ENCODE data around the gene SLC6A19.

SLC6A19 gene

DNA sequence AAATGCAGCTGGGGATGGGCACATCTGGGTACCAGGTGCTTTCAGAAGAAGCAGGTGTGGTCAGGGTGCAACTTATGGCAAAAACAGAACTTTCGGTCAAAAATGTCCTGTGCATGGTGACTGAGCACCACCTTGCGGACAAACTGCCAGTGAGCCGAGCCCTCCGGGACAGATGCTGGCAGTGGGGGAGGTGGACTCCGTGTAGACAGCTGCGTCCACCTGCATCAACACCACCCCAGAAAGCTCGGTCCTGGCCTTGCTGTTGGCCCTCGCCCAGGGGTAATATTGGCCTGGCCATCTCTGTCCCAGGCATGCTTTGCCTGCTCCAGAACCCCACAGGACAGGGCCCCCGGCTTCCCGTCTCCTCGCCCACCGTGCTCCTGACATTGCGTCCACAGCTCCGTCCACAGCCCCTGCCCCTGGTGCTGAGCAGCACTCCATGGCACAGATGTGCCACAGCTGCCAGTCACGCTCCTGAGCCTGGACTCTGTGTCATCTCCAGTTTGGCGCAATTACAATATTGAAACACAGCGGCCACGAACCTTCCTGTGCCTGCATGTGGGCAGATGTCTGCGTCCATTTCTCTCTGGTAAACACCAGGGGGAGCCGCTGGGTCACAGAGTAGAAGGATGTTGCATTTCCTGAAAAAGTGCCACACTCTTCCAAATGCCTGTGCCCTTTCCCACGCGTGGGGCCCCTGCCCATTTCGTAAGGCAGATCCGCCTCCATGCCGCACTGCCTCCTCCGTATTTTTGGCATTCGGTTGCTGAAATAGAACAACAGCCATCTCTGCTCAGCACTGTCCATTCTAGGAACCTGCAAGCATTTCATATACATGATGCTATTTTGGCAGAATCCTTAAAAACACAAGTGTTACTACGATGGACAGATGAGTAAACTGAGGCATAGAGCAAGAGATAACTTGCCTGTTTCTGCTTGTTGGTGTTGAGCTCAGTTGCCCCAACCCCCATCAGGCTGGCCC, 33.4 kb upstream of the SLC6A19 start:
- Histone ChIP-seq H3K27ac (peak overlapping the region; percentile 79), H3K27me3 (ENCODE audit: insufficient read depth, low read depth) (no peaks in the 10 kb centered on the region), H3K4me1 (ENCODE audit: low read depth, poor library complexity, severe bottlenecking) (peaks cover 24% of the 10 kb centered on the region), H3K79me2 (ENCODE audit: insufficient read depth, low read depth) (no peaks in the 10 kb centered on the region), H3K36me3 (ENCODE audit: insufficient read depth) (no peaks in the 10 kb centered on the region), H3K4me3 (IDR thresholded peaks at IDR 0.05; ENCODE audit: insufficient read depth, low read depth, low read length) (no peak overlapping the region), H2AFZ (ENCODE audit: low read depth) (peak overlapping the region; percentile 93), H3K9ac (peak overlapping the region; percentile 62), H4K20me1 (ENCODE audit: insufficient read depth) (no peaks in the 10 kb centered on the region), H3K4me2 (peak overlapping the region; percentile 92)
- TF ChIP-seq, protein P1, sequence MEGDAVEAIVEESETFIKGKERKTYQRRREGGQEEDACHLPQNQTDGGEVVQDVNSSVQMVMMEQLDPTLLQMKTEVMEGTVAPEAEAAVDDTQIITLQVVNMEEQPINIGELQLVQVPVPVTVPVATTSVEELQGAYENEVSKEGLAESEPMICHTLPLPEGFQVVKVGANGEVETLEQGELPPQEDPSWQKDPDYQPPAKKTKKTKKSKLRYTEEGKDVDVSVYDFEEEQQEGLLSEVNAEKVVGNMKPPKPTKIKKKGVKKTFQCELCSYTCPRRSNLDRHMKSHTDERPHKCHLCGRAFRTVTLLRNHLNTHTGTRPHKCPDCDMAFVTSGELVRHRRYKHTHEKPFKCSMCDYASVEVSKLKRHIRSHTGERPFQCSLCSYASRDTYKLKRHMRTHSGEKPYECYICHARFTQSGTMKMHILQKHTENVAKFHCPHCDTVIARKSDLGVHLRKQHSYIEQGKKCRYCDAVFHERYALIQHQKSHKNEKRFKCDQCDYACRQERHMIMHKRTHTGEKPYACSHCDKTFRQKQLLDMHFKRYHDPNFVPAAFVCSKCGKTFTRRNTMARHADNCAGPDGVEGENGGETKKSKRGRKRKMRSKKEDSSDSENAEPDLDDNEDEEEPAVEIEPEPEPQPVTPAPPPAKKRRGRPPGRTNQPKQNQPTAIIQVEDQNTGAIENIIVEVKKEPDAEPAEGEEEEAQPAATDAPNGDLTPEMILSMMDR (conservative IDR thresholded peaks at IDR 0.05; ENCODE audit: low read depth, low read length), result peak; percentile 93

DNA sequence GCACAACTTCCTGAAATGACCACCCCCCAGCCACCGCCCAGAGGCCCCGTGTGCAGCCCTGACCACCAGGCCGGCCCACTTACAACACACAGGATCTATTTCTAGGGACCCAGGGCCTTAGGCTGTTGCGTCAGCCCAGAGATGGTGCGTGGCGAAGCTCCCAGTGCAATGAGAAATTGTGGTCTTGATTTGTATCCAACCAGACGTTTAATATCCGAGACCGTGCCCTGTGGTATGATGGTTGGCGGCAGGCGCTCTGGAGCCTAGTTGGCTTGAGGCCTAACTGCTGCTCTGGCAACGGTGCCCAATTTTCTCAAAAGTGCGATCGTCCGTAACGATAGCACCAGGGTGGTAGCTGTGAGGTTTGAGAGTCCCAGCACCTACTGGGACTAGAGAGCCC, 32.6 kb upstream of the SLC6A19 start:
- peak overlapping the region; percentile 93; the same call in 1 of the 2 replicates for H2AFZ ChIP-seq (ENCODE audit: low read depth)
- H3K27me3 ChIP-seq (ENCODE audit: insufficient read depth, low read depth), result no peaks in the 10 kb centered on the region
- H3K79me2 ChIP-seq (ENCODE audit: insufficient read depth, low read depth), result no peaks in the 10 kb centered on the region
- H3K36me3 ChIP-seq (ENCODE audit: insufficient read depth), result no peaks in the 10 kb centered on the region
- no peaks in the 10 kb centered on the region for H4K20me1 ChIP-seq (ENCODE audit: insufficient read depth)
- peak overlapping the region; percentile 92; the same call in 1 of the 2 replicates for H3K4me2 ChIP-seq
- no peak overlapping the region; the same call in 1 of the 2 replicates for H3K27ac ChIP-seq
- peaks cover 24% of the 10 kb centered on the region for H3K4me1 ChIP-seq (ENCODE audit: low read depth, poor library complexity, severe bottlenecking)
- TF ChIP-seq, protein P1 (conservative IDR thresholded peaks at IDR 0.05; ENCODE audit: low read depth, low read length), result no peak
- no peak overlapping the region for H3K9ac ChIP-seq
- no peak overlapping the region for H3K4me3 ChIP-seq (IDR thresholded peaks at IDR 0.05; ENCODE audit: insufficient read depth, low read depth, low read length)

DNA sequence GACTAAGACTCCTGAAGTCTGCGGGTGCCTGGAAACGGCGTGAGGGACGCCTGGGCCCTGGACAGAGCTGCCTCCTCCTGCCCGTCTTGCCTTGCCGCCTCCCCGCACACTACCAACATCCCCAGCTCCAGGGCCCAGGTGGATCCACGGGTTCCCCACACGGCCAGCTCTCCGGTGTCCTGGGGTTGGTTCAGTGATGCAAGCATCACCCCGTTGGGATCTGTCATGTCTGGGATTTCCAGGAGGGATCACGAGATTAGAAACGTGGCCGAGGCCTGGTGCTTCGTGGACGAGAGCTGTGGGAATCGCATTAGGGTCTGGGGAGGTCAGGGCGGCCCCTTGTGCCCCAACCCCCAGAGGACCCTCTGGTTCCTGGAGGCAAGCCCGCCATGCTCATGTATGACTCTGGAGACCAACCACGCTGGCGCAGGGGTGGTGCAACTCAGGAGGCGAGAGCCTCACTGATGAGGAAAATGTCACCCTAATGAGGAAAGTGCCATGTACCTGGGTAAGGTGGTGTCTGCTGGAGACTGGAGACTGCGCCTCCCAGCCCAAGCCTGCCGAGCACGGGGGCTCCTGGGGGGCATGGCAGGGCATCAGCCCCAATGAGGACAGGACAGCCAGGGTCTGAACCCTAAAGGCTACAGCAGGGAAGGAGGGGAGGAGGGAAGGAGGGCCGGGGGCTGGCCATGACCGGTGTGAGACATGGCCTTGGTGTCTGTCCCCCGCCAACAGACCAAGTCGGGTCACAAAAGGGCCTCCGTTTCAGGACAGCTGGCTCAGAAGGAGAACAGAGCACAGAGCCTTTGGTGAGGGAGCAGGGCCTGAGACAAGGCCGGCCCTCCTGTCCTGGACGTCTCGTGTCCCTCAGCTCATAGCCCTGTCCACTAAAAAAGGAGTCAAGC, 31.9 kb upstream of the SLC6A19 start:
- H3K4me2 ChIP-seq, result no peak overlapping the region; the same call in 1 of the 2 replicates
- no peak overlapping the region for H3K9ac ChIP-seq
- peaks cover 24% of the 10 kb centered on the region for H3K4me1 ChIP-seq (ENCODE audit: low read depth, poor library complexity, severe bottlenecking)
- H3K79me2 ChIP-seq (ENCODE audit: insufficient read depth, low read depth), result no peaks in the 10 kb centered on the region
- no peak overlapping the region for H2AFZ ChIP-seq (ENCODE audit: low read depth)
- H4K20me1 ChIP-seq (ENCODE audit: insufficient read depth), result no peaks in the 10 kb centered on the region
- TF ChIP-seq, protein P1 (conservative IDR thresholded peaks at IDR 0.05; ENCODE audit: low read depth, low read length), result no peak
- no peak overlapping the region for H3K27ac ChIP-seq
- H3K27me3 ChIP-seq (ENCODE audit: insufficient read depth, low read depth), result no peaks in the 10 kb centered on the region
- H3K4me3 ChIP-seq (IDR thresholded peaks at IDR 0.05; ENCODE audit: insufficient read depth, low read depth, low read length), result no peak overlapping the region
- no peaks in the 10 kb centered on the region for H3K36me3 ChIP-seq (ENCODE audit: insufficient read depth)

DNA sequence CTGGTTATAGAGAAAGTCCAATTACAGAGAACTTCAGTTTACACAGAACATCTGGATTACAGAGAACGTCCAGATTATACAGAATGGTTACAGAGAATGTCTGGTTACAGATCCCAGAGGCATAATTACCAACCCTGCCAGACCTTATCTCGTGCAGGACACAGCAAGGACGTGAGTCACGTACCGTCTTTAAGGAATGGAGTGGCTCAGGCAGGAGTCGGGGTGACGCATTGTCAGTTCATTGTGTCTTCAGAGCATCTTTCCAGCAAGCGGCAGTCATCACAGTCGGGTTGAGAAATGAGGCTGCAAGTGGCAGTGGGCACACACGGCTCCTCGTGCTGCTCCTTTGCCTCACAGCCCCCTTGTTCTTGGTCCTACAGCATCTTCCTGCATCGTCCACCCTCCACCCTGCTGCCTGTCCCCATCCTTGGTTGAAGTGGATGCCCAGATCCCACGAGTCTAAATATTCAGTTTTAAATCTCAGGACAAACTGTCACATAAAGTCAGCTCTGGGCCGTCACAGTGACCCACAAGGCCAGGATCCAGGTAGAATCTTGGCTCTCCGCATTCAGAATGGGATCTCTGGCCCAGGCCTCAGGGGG, 30.0 kb upstream of the SLC6A19 start:
- H3K4me2 ChIP-seq, result no peak overlapping the region
- TF ChIP-seq, protein P1 (conservative IDR thresholded peaks at IDR 0.05; ENCODE audit: low read depth, low read length), result no peak
- no peak overlapping the region for H3K9ac ChIP-seq
- H3K36me3 ChIP-seq (ENCODE audit: insufficient read depth), result no peaks in the 10 kb centered on the region
- H4K20me1 ChIP-seq (ENCODE audit: insufficient read depth), result no peaks in the 10 kb centered on the region
- H3K79me2 ChIP-seq (ENCODE audit: insufficient read depth, low read depth), result no peaks in the 10 kb centered on the region
- H3K4me1 ChIP-seq (ENCODE audit: low read depth, poor library complexity, severe bottlenecking), result peaks cover 24% of the 10 kb centered on the region
- H3K4me3 ChIP-seq (IDR thresholded peaks at IDR 0.05; ENCODE audit: insufficient read depth, low read depth, low read length), result no peak overlapping the region
- no peaks in the 10 kb centered on the region for H3K27me3 ChIP-seq (ENCODE audit: insufficient read depth, low read depth)
- no peak overlapping the region for H3K27ac ChIP-seq
- no peak overlapping the region for H2AFZ ChIP-seq (ENCODE audit: low read depth)

Measured in KMS-11 (cell line).